MG63 (cell line): ENCODE results near the gene ZNF526. TPM values are rescaled to one million over a fixed set of nuclear protein-coding genes. Genes with fewer than 3 reads are reported as not detected.

Experiments used
- DNase-seq: peaks from one replicate; pipeline ENCODE4 v3.0.0-alpha.2; 2020
- H3K27me3 ChIP-seq: fragments of 250-450 bp; sonication (Bioruptor Pico); 2 replicates; pipeline ENCODE4 v1.5.1; 2020; ENCODE audit warnings: mild to moderate bottlenecking, moderate library complexity
- H3K36me3 ChIP-seq: fragments of 250-450 bp; sonication (Bioruptor Pico); 2 replicates; pipeline ENCODE4 v1.5.1; 2020; ENCODE audit warnings: mild to moderate bottlenecking, moderate library complexity
- H3K4me3 ChIP-seq: fragments of 250-450 bp; sonication (Bioruptor Pico); 2 replicates; pipeline ENCODE4 v1.5.1; 2020; ENCODE audit warnings: mild to moderate bottlenecking, moderate library complexity
- H3K9me3 ChIP-seq: fragments of 250-450 bp; sonication (Bioruptor Pico); 2 replicates; pipeline ENCODE4 v1.5.1; 2020; ENCODE audit warnings: mild to moderate bottlenecking, moderate library complexity
- total RNA-seq: library from RNA; depleted of rRNA; stranded (reverse); fragments of >200 nt; shearing (Covaris generic); gene quantifications from 2 replicates; pipeline ENCODE4 v1.2.3, GENCODE V29; 2014; ENCODE audit warnings: low replicate concordance; rRNA removed

ZNF526 gene
- total RNA-seq, 1 experiment from 2014 or later: 12.8 TPM

GRCh38 chr19:42275103-42275502 is 55.0 kb downstream of the ZNF526 start:
- Histone ChIP-seq H3K9me3 (no peaks in the 10 kb centered on the region), H3K4me3 (no peak overlapping the region), H3K27me3 (no peaks in the 10 kb centered on the region), H3K36me3 (peaks cover 37% of the 10 kb centered on the region)
- no peak for DNase-seq

GRCh38 chr19:42275517-42275916 is 55.4 kb downstream of the ZNF526 start:
- no peaks in the 10 kb centered on the region for H3K27me3 ChIP-seq
- H3K9me3 ChIP-seq: no peaks in the 10 kb centered on the region
- H3K36me3 ChIP-seq: peaks cover 37% of the 10 kb centered on the region
- no peak overlapping the region for H3K4me3 ChIP-seq
- no peak for DNase-seq

GRCh38 chr19:42276284-42276683 is 56.2 kb downstream of the ZNF526 start:
- Histone ChIP-seq H3K4me3 (no peak overlapping the region), H3K27me3 (no peaks in the 10 kb centered on the region), H3K36me3 (peaks cover 37% of the 10 kb centered on the region), H3K9me3 (no peaks in the 10 kb centered on the region)
- no peak for DNase-seq

GRCh38 chr19:42276821-42277220 is 56.7 kb downstream of the ZNF526 start:
- peak; percentile 75 for DNase-seq
- no peaks in the 10 kb centered on the region for H3K9me3 ChIP-seq
- no peak overlapping the region for H3K4me3 ChIP-seq
- peaks cover 36% of the 10 kb centered on the region for H3K36me3 ChIP-seq
- no peaks in the 10 kb centered on the region for H3K27me3 ChIP-seq

Other genes starting within 250 kb of the ZNF526 start
- gene ATP1A3, start 226.1 kb upstream of the ZNF526 start, total RNA-seq: not detected in 2 replicates
- not detected in 2 replicates for gene GRIK5, start 150.1 kb upstream of the ZNF526 start, total RNA-seq
- gene ZNF574, start 144.1 kb upstream of the ZNF526 start, total RNA-seq: 18.8 and 20.4 TPM in 2 replicates
- gene POU2F2, start 87.9 kb upstream of the ZNF526 start, total RNA-seq: not detected in 2 replicates
- gene DEDD2, start 2.6 kb upstream of the ZNF526 start, total RNA-seq: 26.3 and 42.9 TPM in 2 replicates
- gene GSK3A, start 22.3 kb downstream of the ZNF526 start, total RNA-seq: 24.1 and 27.3 TPM in 2 replicates
- gene ERF, start 34.8 kb downstream of the ZNF526 start, total RNA-seq: 78.3 and 168 TPM in 2 replicates
- gene CIC, start 48.9 kb downstream of the ZNF526 start, total RNA-seq: 5.9 and 15.8 TPM in 2 replicates
- gene PRR19, start 81.8 kb downstream of the ZNF526 start, total RNA-seq: 0.13 and 0.76 TPM in 2 replicates
- gene PAFAH1B3, start 82.3 kb downstream of the ZNF526 start, total RNA-seq: 80.0 and 88.3 TPM in 2 replicates
- gene TMEM145, start 93.0 kb downstream of the ZNF526 start, total RNA-seq: 0.86 TPM in 1 of 2 replicates, not detected in the other
- gene MEGF8, start 105.3 kb downstream of the ZNF526 start, total RNA-seq: 14.8 and 26.7 TPM in 2 replicates
- gene CNFN, start 170.0 kb downstream of the ZNF526 start, total RNA-seq: not detected in 2 replicates
- not detected in 2 replicates for gene LIPE, start 207.1 kb downstream of the ZNF526 start, total RNA-seq
- not detected in 2 replicates for gene CXCL17, start 222.6 kb downstream of the ZNF526 start, total RNA-seq